Activated naive CD8-positive, alpha-beta T cell treated with anti-CD3 and anti-CD28 coated beads for 36 hours (primary cell): ENCODE results near the gene SLC35B4. TPM values are rescaled to one million over a fixed set of nuclear protein-coding genes. Genes with fewer than 3 reads are reported as not detected.
A peak's percentile ranks its signal among the peaks of the same experiment; 100 is the strongest.

Experiments used
- DNase-seq: peaks from one replicate; pipeline ENCODE4 v3.0.0; 2021
- H3K27ac Mint-ChIP-seq: one replicate; pipeline ENCODE4 v1.8.0; 2022; ENCODE audit warnings: mild to moderate bottlenecking, moderate library complexity, mixed read lengths
- H3K27me3 Mint-ChIP-seq: one replicate; pipeline ENCODE4 v1.8.0; 2022; ENCODE audit warnings: mild to moderate bottlenecking, mixed read lengths
- H3K36me3 Mint-ChIP-seq: one replicate; pipeline ENCODE4 v1.8.0; 2021; ENCODE audit warnings: mild to moderate bottlenecking, mixed read lengths
- H3K4me1 Mint-ChIP-seq: one replicate; pipeline ENCODE4 v1.8.0; 2021; ENCODE audit warnings: mixed read lengths
- H3K4me3 Mint-ChIP-seq: one replicate; pipeline ENCODE4 v1.8.0; 2022; ENCODE audit warnings: mild to moderate bottlenecking, moderate library complexity, mixed read lengths
- H3K9me3 Mint-ChIP-seq: one replicate; pipeline ENCODE4 v1.8.0; 2022; ENCODE audit warnings: mixed read lengths
- total RNA-seq, 2 experiments: library from RNA; stranded (reverse); gene quantifications; one replicate each; pipeline ENCODE4 v1.2.3, GENCODE V29; 2021

Gene SLC35B4
- total RNA-seq, 2 experiments from 2014 or later = 15.7 to 21.0 TPM

- peaks cover 18% of the 10 kb centered on the region for H3K27me3 Mint-ChIP-seq
Measured at GRCh38 chr7:134343796-134344195, 27.1 kb upstream of the SLC35B4 start.

GRCh38 chr7:134343136-134343535 lies 26.4 kb upstream of the SLC35B4 start:
- DNase-seq = no peak
- Mint-ChIP-seq H3K27ac (no peak overlapping the region), H3K4me3 (no peak overlapping the region), H3K36me3 (no peaks in the 10 kb centered on the region), H3K27me3 (peaks cover 18% of the 10 kb centered on the region), H3K4me1 (no peaks in the 10 kb centered on the region), H3K9me3 (peaks cover 4% of the 10 kb centered on the region)

More at GRCh38 chr7:134343796-134344195, 27.1 kb upstream of the SLC35B4 start:
- Mint-ChIP-seq H3K27ac (no peak overlapping the region), H3K36me3 (no peaks in the 10 kb centered on the region), H3K9me3 (peaks cover 2% of the 10 kb centered on the region), H3K4me3 (no peak overlapping the region), H3K4me1 (no peaks in the 10 kb centered on the region)
- no peak for DNase-seq

GRCh38 chr7:134339475-134339874 lies 22.7 kb upstream of the SLC35B4 start:
- peaks cover 4% of the 10 kb centered on the region for H3K9me3 Mint-ChIP-seq
- H3K4me3 Mint-ChIP-seq = no peak overlapping the region
- H3K27me3 Mint-ChIP-seq = peaks cover 9% of the 10 kb centered on the region
- no peaks in the 10 kb centered on the region for H3K36me3 Mint-ChIP-seq
- no peaks in the 10 kb centered on the region for H3K4me1 Mint-ChIP-seq
- H3K27ac Mint-ChIP-seq = no peak overlapping the region
- no peak for DNase-seq

- Mint-ChIP-seq H3K4me1 (no peaks in the 10 kb centered on the region), H3K4me3 (no peak overlapping the region), H3K27ac (no peak overlapping the region), H3K9me3 (peaks cover 4% of the 10 kb centered on the region), H3K36me3 (no peaks in the 10 kb centered on the region), H3K27me3 (peaks cover 19% of the 10 kb centered on the region)
- DNase-seq = no peak
Measured at GRCh38 chr7:134337980-134338379, 21.2 kb upstream of the SLC35B4 start.

GRCh38 chr7:134334408-134334807 lies 17.7 kb upstream of the SLC35B4 start:
- no peaks in the 10 kb centered on the region for H3K4me1 Mint-ChIP-seq
- peaks cover 16% of the 10 kb centered on the region for H3K27me3 Mint-ChIP-seq
- H3K9me3 Mint-ChIP-seq = peaks cover 4% of the 10 kb centered on the region
- no peak overlapping the region for H3K27ac Mint-ChIP-seq
- H3K4me3 Mint-ChIP-seq = no peak overlapping the region
- no peaks in the 10 kb centered on the region for H3K36me3 Mint-ChIP-seq
- DNase-seq = no peak

- Mint-ChIP-seq H3K4me3 (no peak overlapping the region), H3K4me1 (no peaks in the 10 kb centered on the region), H3K27me3 (peaks cover 16% of the 10 kb centered on the region), H3K27ac (no peak overlapping the region), H3K9me3 (peaks cover 3% of the 10 kb centered on the region), H3K36me3 (no peaks in the 10 kb centered on the region)
- no peak for DNase-seq
Measured at GRCh38 chr7:134333943-134334342, 17.2 kb upstream of the SLC35B4 start.

GRCh38 chr7:134332892-134333291 lies 16.2 kb upstream of the SLC35B4 start:
- no peak overlapping the region for H3K4me3 Mint-ChIP-seq
- DNase-seq = no peak
- no peaks in the 10 kb centered on the region for H3K9me3 Mint-ChIP-seq
- H3K36me3 Mint-ChIP-seq = no peaks in the 10 kb centered on the region
- no peak overlapping the region for H3K27ac Mint-ChIP-seq
- H3K27me3 Mint-ChIP-seq = peaks cover 16% of the 10 kb centered on the region
- H3K4me1 Mint-ChIP-seq = no peaks in the 10 kb centered on the region

- no peak overlapping the region for H3K27ac Mint-ChIP-seq
- H3K36me3 Mint-ChIP-seq = no peaks in the 10 kb centered on the region
- no peak for DNase-seq
- no peak overlapping the region for H3K4me3 Mint-ChIP-seq
- peaks cover 1% of the 10 kb centered on the region for H3K9me3 Mint-ChIP-seq
- peaks cover 2% of the 10 kb centered on the region for H3K4me1 Mint-ChIP-seq
- H3K27me3 Mint-ChIP-seq = peaks cover 16% of the 10 kb centered on the region
Measured at GRCh38 chr7:134331393-134331792, 14.7 kb upstream of the SLC35B4 start.

GRCh38 chr7:134330974-134331373 lies 14.2 kb upstream of the SLC35B4 start:
- H3K36me3 Mint-ChIP-seq = no peaks in the 10 kb centered on the region
- H3K9me3 Mint-ChIP-seq = peaks cover 1% of the 10 kb centered on the region
- no peak overlapping the region for H3K4me3 Mint-ChIP-seq
- peaks cover 16% of the 10 kb centered on the region for H3K27me3 Mint-ChIP-seq
- no peak overlapping the region for H3K27ac Mint-ChIP-seq
- H3K4me1 Mint-ChIP-seq = peaks cover 3% of the 10 kb centered on the region
- DNase-seq = no peak

GRCh38 chr7:134329614-134330346 lies 13.1 kb upstream of the SLC35B4 start:
- Mint-ChIP-seq H3K27ac (no peak overlapping the region), H3K4me3 (no peak overlapping the region), H3K36me3 (no peaks in the 10 kb centered on the region), H3K4me1 (peaks cover 4% of the 10 kb centered on the region), H3K27me3 (peaks cover 16% of the 10 kb centered on the region), H3K9me3 (peaks cover 1% of the 10 kb centered on the region)
- DNase-seq = no peak

GRCh38 chr7:134328900-134329299 lies 12.2 kb upstream of the SLC35B4 start:
- peaks cover 1% of the 10 kb centered on the region for H3K9me3 Mint-ChIP-seq
- no peak for DNase-seq
- no peak overlapping the region for H3K27ac Mint-ChIP-seq
- H3K36me3 Mint-ChIP-seq = no peaks in the 10 kb centered on the region
- no peak overlapping the region for H3K4me3 Mint-ChIP-seq
- H3K27me3 Mint-ChIP-seq = peaks cover 11% of the 10 kb centered on the region
- peaks cover 4% of the 10 kb centered on the region for H3K4me1 Mint-ChIP-seq

GRCh38 chr7:134327896-134328295 lies 11.2 kb upstream of the SLC35B4 start:
- Mint-ChIP-seq H3K36me3 (no peaks in the 10 kb centered on the region), H3K27ac (no peak overlapping the region), H3K9me3 (peaks cover 1% of the 10 kb centered on the region), H3K27me3 (peaks cover 9% of the 10 kb centered on the region), H3K4me3 (no peak overlapping the region), H3K4me1 (peaks cover 4% of the 10 kb centered on the region)
- DNase-seq = peak; percentile 49

GRCh38 chr7:134324107-134324506 lies 7.4 kb upstream of the SLC35B4 start:
- peaks cover 1% of the 10 kb centered on the region for H3K9me3 Mint-ChIP-seq
- peaks cover 4% of the 10 kb centered on the region for H3K27me3 Mint-ChIP-seq
- H3K4me1 Mint-ChIP-seq = peaks cover 4% of the 10 kb centered on the region

GRCh38 chr7:134320201-134320600 lies 3.5 kb upstream of the SLC35B4 start:
- DNase-seq = no peak
- no peak overlapping the region for H3K27ac Mint-ChIP-seq
- H3K36me3 Mint-ChIP-seq = no peaks in the 10 kb centered on the region
- H3K4me1 Mint-ChIP-seq = peaks cover 14% of the 10 kb centered on the region
- peaks cover 4% of the 10 kb centered on the region for H3K27me3 Mint-ChIP-seq
- H3K9me3 Mint-ChIP-seq = no peaks in the 10 kb centered on the region
- no peak overlapping the region for H3K4me3 Mint-ChIP-seq

More at GRCh38 chr7:134324107-134324506, 7.4 kb upstream of the SLC35B4 start:
- H3K27ac Mint-ChIP-seq = no peak overlapping the region
- no peak overlapping the region for H3K4me3 Mint-ChIP-seq
- H3K36me3 Mint-ChIP-seq = no peaks in the 10 kb centered on the region
- DNase-seq = no peak

- H3K4me1 Mint-ChIP-seq = peaks cover 20% of the 10 kb centered on the region
Measured at GRCh38 chr7:134318443-134318842, 1.7 kb upstream of the SLC35B4 start.

GRCh38 chr7:134317434-134317833 lies 704 bp upstream of the SLC35B4 start:
- Mint-ChIP-seq H3K4me1 (peaks cover 23% of the 10 kb centered on the region), H3K36me3 (no peaks in the 10 kb centered on the region), H3K27me3 (no peaks in the 10 kb centered on the region), H3K27ac (peak overlapping the region; percentile 18), H3K4me3 (peak overlapping the region; percentile 86), H3K9me3 (no peaks in the 10 kb centered on the region)
- DNase-seq = no peak

More at GRCh38 chr7:134318443-134318842, 1.7 kb upstream of the SLC35B4 start:
- no peaks in the 10 kb centered on the region for H3K36me3 Mint-ChIP-seq
- no peak for DNase-seq
- H3K4me3 Mint-ChIP-seq = no peak overlapping the region
- peaks cover 2% of the 10 kb centered on the region for H3K27me3 Mint-ChIP-seq
- no peaks in the 10 kb centered on the region for H3K9me3 Mint-ChIP-seq
- no peak overlapping the region for H3K27ac Mint-ChIP-seq
